Liver (tissue), 9 donors: ENCODE measurements around the gene CFAP126. TPM values are rescaled to one million over a fixed set of nuclear protein-coding genes. Genes with fewer than 3 reads are reported as not detected.

ENCODE experiments used
- DNase-seq: peaks from one replicate; pipeline ENCODE4 v3.0.0-alpha.2; 2017; ENCODE audit warnings: low spot score
- H3K27ac ChIP-seq, 2 donors: one replicate each; pipeline ENCODE4 v1.7.0; 2013; ENCODE audit warnings: inconsistent platforms in 2 of 2, low read length in 2 of 2, control low read depth in 1 of 2, low read depth in 1 of 2, mild to moderate bottlenecking in 1 of 2
- H3K27me3 ChIP-seq, 4 donors: one replicate each; pipeline versions ENCODE4 v1.6.1 to v1.7.0; 2013; ENCODE audit warnings: low read length in 3 of 4, inconsistent platforms in 1 of 4, mild to moderate bottlenecking in 1 of 4, moderate library complexity in 1 of 4; ENCODE audit not compliant: control insufficient read depth in 4 of 4, insufficient read depth in 4 of 4
- H3K36me3 ChIP-seq, 4 donors: one replicate each; pipeline versions ENCODE4 v1.6.1 to v1.7.0; 2013; ENCODE audit warnings: low read length in 3 of 4, mild to moderate bottlenecking in 3 of 4, low read depth in 1 of 4, moderate library complexity in 1 of 4; ENCODE audit not compliant: control insufficient read depth in 4 of 4, insufficient read depth in 3 of 4
- H3K4me1 ChIP-seq, 4 donors: one replicate each; pipeline versions ENCODE4 v1.6.1 to v1.7.0; 2013; ENCODE audit warnings: low read length in 3 of 4, mild to moderate bottlenecking in 3 of 4, moderate library complexity in 1 of 4; ENCODE audit not compliant: control insufficient read depth in 4 of 4, insufficient read depth in 4 of 4
- H3K4me3 ChIP-seq, 3 donors: one replicate each; pipeline versions ENCODE4 v1.6.1 to v1.7.0; 2013; ENCODE audit warnings: low read length in 3 of 3, control low read depth in 1 of 3, low read depth in 1 of 3, mild to moderate bottlenecking in 1 of 3
- H3K9ac ChIP-seq, 2 donors: one replicate each; pipeline ENCODE4 v1.7.0; 2013; ENCODE audit warnings: low read length in 2 of 2, mild to moderate bottlenecking in 2 of 2, moderate library complexity in 2 of 2, control low read depth in 1 of 2, low read depth in 1 of 2
- H3K9me3 ChIP-seq, 4 donors: one replicate each; pipeline versions ENCODE4 v1.6.1 to v1.7.0; 2013; ENCODE audit warnings: low read length in 3 of 4; ENCODE audit not compliant: control insufficient read depth in 4 of 4
- ATF3 ChIP-seq: IDR thresholded peaks from 2 replicates; pipeline ENCODE4 v1.6.1; 2016; ENCODE audit warnings: antibody characterized with exemption
- EGR1 ChIP-seq, 2 donors: IDR thresholded peaks; 2 replicates each; pipeline ENCODE4 v1.6.1; 2016 to 2018; ENCODE audit warnings: antibody characterized with exemption in 2 of 2, low read depth in 2 of 2
- FOXA1 ChIP-seq: IDR thresholded peaks from 2 replicates; pipeline ENCODE4 v1.6.1; 2016; ENCODE audit warnings: antibody characterized with exemption
- FOXA2 ChIP-seq: IDR thresholded peaks from 2 replicates; pipeline ENCODE4 v1.6.1; 2016; ENCODE audit warnings: antibody characterized with exemption
- HNF4A ChIP-seq, 2 donors: conservative IDR thresholded peaks; 2 replicates each; pipeline ENCODE4 v1.6.1; 2016; ENCODE audit warnings: antibody characterized with exemption in 2 of 2, mild to moderate bottlenecking in 2 of 2
- HNF4G ChIP-seq: IDR thresholded peaks from 2 replicates; pipeline ENCODE4 v1.6.1; 2016; ENCODE audit warnings: antibody characterized with exemption
- JUND ChIP-seq, 2 donors: IDR thresholded peaks; 2 replicates each; pipeline ENCODE4 v1.6.1; 2016; ENCODE audit warnings: antibody characterized with exemption in 2 of 2
- MAX ChIP-seq: IDR thresholded peaks from 2 replicates; pipeline ENCODE4 v1.6.1; 2016; ENCODE audit warnings: antibody characterized with exemption
- REST ChIP-seq: IDR thresholded peaks from 2 replicates; pipeline ENCODE4 v1.6.1; 2016; ENCODE audit warnings: antibody characterized with exemption, mild to moderate bottlenecking
- RXRA ChIP-seq, 2 donors: IDR thresholded peaks; 2 replicates each; pipeline ENCODE4 v1.6.1; 2017 to 2018; ENCODE audit warnings: antibody characterized with exemption in 2 of 2, mild to moderate bottlenecking in 1 of 2
- SP1 ChIP-seq: IDR thresholded peaks from 2 replicates; pipeline ENCODE4 v1.6.1; 2018; ENCODE audit warnings: antibody characterized with exemption, mild to moderate bottlenecking
- YY1 ChIP-seq: IDR thresholded peaks from 2 replicates; pipeline ENCODE4 v1.6.1; 2016; ENCODE audit warnings: antibody characterized with exemption, mild to moderate bottlenecking
- ZBTB33 ChIP-seq: IDR thresholded peaks from 2 replicates; pipeline ENCODE4 v1.6.1; 2016; ENCODE audit warnings: antibody characterized with exemption
- polyA plus RNA-seq, 2 donors: library from polyadenylated mRNA; stranded (reverse) in 1 of 2; unstranded in 1 of 2; fragments of 200-250 nt in 1 of 2; fragments of >200 nt in 1 of 2; fragmentation: Nextera tagmentation in 1 of 2; extraction: Ambion mirVana in 1 of 2; gene quantifications; one replicate each; pipeline versions ENCODE4 v1.2.1 to v1.2.3, GENCODE V29; 2013 to 2015
- total RNA-seq, 2 donors: library from RNA; depleted of rRNA; stranded (reverse); fragments of >200 nt; gene quantifications; one replicate each; pipeline ENCODE4 v1.2.3, GENCODE V29; 2014
- donor health status: healthy.
- donor health status: healthy.
- donor health status: healthy.
- donor health status: healthy.
- donor health status: healthy.

The CFAP126 gene
- total and polyA plus RNA-seq, 4 donors: not detected

GRCh38 chr1:161365207-161365606, 2.5 kb downstream of the CFAP126 start (continued):
- TF ChIP-seq JUND (IDR thresholded peaks at IDR 0.05): no peak

GRCh38 chr1:161364332-161364731, 3.3 kb downstream of the CFAP126 start:
- Histone ChIP-seq H3K9me3 (no peaks in the 10 kb centered on the region), H3K27me3 (no peaks in the 10 kb centered on the region), H3K4me3 (no peak overlapping the region), H3K4me1 (peaks cover 1 to 14% (median 10%) of the 10 kb centered on the region in 4 donors), H3K27ac (no peak overlapping the region), H3K36me3 (peaks cover 2 to 18% (median 10%) of the 10 kb centered on the region in 4 donors), H3K9ac (no peak overlapping the region)
- DNase-seq: no peak
- TF ChIP-seq FOXA2 (no peak), SP1 (no peak), JUND (IDR thresholded peaks at IDR 0.05) (no peak), YY1 (no peak), HNF4A (conservative IDR thresholded peaks at IDR 0.05) (no peak), ZBTB33 (no peak), EGR1 (IDR thresholded peaks at IDR 0.05; ENCODE audit: low read depth in 2 of 2) (no peak), RXRA (IDR thresholded peaks at IDR 0.05) (no peak), HNF4G (no peak), MAX (no peak), REST (no peak)

GRCh38 chr1:161359291-161359690, 8.4 kb downstream of the CFAP126 start:
- Histone ChIP-seq H3K4me1 (no peaks in the 10 kb centered on the region), H3K36me3 (peaks cover 5 to 14% (median 11%) of the 10 kb centered on the region in 4 donors), H3K9me3 (no peaks in the 10 kb centered on the region), H3K4me3 (no peak overlapping the region), H3K9ac (no peak overlapping the region), H3K27ac (no peak overlapping the region), H3K27me3 (no peaks in the 10 kb centered on the region)
- no peak for DNase-seq
- TF ChIP-seq FOXA1: no peak
- TF ChIP-seq FOXA2: no peak
- no peak for TF ChIP-seq SP1
- TF ChIP-seq EGR1 (IDR thresholded peaks at IDR 0.05; ENCODE audit: low read depth in 2 of 2): no peak
- no peak for TF ChIP-seq RXRA (IDR thresholded peaks at IDR 0.05)
- TF ChIP-seq ATF3: no peak
